ENCODE measurements around the gene CKM.

CKM gene

DNA sequence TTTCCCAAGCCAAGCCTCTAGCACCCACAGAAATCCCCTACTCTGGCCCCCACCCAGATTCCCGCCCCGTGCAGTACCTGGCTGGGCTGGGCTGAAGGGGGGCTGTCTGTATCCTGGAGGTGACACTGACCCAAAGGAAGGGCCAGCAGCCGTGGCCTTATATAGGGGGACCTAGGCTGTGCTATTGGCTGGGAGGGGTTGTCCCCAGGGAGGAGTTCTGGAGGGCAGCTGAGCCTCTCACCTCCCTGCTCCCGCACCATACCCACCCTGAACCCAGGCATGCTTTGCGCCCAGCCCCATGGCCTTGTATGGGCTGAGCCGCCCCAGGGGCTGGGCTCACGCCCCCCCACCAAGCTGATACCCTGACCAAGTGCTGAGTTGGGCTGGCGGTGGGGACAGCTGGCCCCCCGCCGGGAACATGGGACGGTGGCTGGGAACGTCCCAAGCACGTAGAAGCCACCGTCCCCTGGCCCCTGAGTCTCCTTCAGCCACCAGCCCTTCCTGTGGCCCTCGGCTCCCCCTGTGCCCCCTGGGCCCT lies at the start of gene CKM:
Gene CKM, minus strand, starts transcription at position 132 of the 538 bp plus-strand sequence. CDS start 3,162 bp downstream, outside the sequence.
- no peak for DNase-seq

DNA sequence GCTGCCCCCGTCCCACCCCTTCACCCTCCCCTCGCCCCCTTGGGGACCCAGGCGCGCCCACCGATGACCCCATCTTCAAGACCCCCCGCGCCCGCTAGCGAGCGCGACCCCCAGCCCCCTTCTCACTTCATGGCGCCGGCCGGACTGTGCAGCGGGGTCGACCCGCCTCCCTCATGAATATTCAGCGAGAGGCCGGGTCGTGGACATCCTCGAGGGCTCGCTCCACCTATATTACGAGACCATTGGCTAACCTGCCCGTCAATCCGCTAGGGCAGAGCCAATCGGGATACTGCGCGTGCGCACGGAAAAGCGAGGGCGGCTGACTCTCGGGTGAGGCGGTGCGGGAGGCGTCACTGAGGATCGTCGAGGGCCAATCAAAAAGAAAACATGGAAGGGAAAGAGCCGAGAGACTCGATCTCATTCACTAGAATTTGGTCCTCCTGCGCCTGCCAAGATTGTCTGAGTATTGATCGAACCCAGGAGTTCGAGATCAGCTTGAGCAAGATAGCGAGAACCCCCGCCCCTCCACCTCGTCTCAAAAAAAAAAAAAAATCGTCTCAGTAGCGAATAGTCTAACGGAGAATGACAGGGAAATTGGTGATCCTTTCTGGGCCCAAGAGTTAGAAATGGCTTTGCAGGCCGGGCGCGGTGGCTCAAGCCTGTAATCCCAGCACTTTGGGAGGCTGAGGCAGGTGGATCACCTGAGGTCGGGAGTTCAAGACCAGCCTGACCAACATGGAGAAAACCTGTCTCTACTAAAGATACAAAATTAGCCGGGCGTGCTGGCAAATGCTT lies 47.9 kb upstream of the CKM start, which contains the start of gene ERCC2:
Gene ERCC2, minus strand, starts transcription at position 164 of the 795 bp plus-strand sequence. Its CDS starts 33 bp downstream, at position 131.
- DNase-seq: peak; percentile 99

DNA sequence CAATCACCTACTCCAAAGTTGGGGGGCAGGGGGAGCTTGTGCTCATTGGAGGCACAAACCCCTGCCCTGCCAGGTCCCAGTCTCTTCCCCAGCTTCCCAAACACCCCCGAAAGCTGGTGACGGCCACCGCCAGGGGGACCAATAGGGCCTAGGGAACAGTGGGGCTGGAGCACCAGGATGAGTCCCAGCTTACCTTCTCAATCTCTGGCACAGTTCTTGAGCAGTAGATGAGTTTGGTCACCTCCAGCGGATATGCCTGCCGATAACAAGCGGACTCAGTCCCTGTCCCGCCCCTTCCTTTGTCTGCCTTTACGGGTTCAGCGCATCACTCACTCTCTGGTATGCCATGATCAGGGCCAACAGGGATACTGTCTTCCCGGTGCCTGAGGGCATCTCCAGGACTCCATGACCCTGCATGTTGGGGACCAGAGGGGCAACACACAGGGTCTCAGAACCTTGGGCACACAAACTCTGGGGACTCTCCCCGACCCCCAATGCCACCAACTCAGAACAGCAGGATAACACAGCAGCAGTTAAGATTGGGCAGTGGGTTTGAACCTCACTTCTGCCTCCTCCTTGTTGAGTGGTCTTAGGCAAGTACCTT lies 46.2 kb upstream of the CKM start:
- DNase-seq: no peak

DNA sequence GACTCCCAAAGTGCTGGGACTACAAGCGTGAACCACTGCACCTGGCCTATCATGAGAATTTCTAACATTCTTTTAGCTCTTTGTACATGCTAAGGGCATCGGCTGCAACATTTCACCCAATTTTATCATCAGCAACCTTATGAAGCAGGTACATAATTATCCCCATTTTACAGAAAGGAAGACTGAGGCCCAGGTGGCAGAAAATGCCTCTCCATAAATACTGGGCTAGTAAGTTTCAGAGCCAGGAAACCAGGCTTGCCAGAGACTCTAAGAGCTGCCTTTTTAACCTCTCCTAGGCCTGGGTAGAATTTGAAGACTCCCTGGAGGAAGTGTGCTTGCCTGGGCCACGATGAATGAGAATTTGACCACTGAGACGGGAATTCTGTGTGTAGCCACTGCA lies 45.5 kb upstream of the CKM start:
- DNase-seq: no peak

DNA sequence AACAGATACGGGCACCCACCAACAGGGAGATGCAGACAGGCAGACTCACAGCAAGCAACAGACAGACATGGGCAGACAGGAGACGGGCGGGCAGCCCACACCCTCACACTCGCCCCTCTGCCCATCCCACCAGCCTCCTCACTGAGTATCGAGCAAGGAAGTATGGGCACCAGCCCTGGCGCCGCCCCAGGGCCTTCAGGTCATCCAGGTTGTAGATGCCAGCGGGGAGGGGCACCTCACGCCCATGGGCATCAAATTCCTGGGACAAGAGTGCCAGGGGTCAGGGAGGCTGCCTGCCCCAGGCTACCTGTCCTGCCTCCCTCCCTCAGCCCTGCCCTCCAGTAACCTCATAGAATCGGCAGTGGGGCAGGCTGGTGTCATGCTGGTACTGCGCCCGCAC lies 42.0 kb upstream of the CKM start:
- no peak for DNase-seq

DNA sequence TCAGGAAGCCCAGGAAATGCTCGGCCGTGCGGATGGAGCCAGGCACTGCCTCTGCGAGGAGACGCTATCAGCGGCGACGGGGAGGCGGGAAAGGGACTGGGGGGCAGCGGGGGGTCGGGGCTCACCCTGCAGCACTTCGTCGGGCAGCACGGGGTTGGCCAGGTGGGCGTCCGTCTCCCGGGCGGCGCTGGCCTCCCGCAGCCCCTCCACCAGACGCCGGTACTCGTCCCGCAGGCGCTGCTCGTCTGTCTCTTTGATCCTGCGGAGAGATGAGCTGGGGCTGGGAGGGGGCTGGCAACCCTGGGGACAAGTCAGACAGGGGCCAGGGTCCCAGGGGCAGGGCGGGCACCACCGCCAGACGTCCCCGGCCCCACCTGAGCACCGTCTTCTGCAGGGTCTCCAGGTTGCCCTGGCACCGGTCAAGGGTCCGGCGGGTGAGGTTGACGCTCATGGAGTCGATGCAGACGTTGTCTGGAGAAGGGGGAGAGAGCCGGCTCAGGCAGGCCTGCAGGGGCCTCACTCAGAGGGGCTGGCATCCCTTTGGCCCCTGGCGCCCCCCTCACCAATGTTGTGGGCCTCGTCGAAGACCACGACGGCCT lies 41.3 kb upstream of the CKM start:
- no peak for DNase-seq

DNA sequence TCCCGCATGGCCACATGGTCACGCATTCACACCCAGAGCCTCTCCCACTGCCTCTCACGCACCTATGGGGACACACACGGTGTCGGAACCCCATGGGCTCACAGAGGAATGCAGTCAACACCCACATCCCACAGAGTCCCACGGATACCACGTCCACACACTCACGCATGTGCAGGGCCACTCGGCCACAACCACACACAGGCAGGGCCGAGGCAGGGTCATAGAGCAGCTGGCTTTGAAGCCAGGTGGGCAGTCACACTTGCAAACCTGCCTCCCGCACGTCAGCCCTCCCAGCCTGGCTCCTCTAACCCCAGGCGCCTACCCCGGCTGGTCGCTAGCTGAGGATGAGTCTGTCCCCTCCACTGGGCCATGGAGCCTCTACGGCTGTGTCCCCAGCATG lies 39.6 kb upstream of the CKM start:
- DNase-seq: no peak

DNA sequence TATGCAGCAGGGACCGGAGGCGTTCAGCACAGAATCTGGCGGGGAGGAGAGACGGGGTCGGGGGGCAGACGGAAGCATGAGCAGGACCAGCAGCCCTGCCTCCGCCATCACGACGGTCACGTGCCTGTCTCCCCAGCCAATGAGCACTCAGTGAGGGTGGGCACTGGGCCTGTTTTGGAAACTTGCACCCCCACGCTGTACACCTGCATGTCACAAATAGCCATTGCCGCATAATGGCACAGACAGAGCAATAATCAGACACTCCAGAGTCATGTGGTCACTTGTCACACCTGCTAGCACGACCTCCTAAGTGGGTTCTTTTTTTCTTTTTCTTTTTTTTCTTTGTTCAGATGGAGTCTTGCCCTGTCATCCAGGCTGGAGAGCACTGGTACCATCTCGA lies 38.9 kb upstream of the CKM start:
- no peak for DNase-seq

DNA sequence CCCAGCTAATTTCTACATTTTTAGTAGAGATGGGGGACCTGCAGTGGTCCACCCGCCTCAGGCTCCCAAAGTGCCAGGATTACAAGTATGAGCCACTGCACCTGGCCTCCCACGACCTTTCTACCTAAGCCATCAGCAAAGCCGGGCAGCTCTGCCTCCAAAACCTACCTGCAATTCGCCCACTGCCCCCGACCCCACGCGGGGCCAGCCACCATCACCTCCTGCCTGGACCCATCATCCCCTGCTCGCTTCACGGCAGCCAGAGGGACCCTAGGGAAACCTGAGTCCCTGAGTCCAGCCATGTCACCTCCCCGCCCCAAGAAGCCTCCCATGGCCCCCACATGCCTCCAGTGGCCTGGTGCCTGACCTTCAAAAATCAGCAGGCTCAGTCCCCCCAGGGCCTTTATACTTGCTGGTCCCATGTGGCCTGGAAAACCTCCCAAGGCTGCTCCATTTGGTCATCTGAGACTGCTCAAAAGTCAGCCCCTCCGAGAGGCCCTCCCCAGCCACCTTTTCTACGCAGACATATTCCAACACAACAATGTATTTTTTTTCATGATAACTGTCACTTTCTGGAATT lies 35.6 kb upstream of the CKM start:
- DNase-seq: no peak

DNA sequence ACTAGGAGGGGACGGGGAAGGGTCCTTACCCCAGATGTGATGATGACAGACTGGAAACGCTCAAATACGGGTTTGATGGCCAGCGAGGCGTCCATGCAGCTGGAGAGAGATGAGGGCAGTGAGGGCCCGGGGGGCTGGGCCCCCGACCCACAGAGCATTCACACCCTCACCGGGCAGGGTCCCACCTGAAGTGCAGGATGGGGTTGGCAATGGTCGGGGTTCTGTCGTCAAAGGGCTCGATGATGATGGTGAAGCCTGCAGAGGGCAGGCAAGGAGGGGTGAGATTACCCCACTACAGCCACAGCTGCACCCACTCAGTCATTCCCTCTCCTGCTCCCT lies 34.7 kb upstream of the CKM start:
- no peak for DNase-seq

DNA sequence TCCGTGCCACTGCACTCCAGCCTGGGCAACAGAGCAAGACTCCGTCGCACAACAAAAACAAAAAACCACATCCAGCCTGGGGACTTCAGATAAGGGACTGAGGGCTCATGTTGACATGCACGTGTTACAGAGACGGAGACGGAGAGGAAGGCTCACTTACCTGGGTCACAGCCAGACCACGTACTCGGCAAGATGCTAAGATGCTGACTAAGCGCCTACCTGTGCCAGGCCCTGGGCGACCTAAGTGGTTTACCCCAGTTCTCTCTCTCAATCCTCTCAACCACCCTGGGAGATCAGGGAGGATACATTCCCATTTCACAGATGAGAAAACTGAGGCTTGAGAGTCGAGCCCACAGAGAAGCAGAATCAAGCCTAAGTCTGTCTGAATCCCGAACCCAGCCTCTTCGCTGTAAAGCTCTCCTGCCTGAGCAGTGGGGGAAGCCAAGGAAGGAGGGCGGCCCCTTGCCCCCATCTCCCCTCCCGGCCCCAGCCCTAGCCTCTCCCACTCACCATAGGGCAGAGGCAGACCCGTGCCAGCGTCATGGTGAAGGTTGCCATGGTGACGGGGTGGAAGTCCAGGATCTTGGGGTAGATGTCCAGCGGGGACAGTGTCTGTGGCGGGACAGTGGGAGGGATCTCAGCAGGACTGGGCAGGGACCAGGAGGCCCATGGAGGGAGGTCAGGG lies 34.2 kb upstream of the CKM start:
- no peak for DNase-seq

DNA sequence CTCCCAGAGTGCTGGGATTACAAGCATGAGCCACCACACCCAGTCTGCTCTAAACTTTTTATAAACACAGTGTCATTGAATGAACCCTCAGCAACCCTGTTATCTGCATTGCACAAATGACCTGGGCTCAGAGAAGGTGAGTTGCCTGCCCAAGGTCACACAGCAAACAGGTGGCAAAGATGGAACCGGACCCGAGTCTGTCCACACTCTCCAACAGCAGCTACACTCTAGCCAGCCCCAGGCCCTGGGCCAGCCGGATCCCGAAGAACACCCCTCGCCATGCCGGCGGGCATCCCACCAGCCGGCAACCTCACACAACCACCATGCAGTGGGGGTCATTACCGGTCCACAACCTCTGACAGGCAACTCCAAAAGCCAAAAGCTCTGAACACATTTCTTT lies 33.2 kb upstream of the CKM start:
- no peak for DNase-seq

DNA sequence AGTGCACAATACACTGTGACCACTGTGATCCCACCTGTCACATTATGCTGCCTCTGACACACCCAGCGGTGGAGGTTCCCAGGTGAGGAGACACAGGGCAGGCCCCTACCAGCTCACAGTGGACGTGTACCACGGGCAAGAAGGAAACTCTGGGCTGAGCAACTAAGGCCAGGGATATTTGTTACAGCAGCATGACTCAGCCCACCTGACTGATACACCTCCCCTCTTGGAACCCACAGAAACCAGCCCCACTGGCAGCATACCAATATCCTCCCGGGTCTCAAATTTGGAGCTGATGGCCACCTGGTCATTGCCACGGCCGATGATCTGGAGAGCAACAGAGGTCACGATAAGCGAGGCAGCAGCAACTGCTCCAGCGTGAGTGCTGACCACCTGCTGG lies 32.7 kb upstream of the CKM start:
- DNase-seq: no peak

DNA sequence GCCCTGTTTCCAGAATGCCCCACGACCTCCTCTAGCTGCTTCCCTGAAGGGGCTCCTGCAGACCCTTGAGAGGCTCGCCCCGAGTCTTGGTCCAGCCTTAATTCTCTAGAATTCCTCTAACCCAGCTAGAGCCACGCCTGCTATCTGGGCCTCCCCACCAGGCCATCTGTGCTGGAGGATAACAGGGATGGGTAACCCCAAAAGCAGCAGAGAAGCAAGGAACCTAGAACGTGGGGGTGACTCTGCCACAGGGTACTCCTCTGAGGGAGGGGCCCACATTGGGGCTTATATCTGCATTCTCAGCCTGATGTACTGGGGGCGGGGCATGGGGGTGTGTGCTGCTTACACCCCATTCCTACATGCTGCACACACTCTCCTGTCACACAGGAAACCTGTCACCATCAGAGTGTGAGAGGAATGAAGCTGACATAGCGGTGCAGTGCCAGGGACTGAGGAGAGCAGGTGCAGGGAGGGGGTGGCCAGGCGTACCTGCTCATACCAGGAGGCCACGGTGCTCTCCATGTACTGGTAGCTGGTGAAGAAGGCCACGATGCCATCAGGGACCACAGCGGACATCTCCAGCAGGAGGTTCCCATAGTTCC lies 31.7 kb upstream of the CKM start:
- no peak for DNase-seq

DNA sequence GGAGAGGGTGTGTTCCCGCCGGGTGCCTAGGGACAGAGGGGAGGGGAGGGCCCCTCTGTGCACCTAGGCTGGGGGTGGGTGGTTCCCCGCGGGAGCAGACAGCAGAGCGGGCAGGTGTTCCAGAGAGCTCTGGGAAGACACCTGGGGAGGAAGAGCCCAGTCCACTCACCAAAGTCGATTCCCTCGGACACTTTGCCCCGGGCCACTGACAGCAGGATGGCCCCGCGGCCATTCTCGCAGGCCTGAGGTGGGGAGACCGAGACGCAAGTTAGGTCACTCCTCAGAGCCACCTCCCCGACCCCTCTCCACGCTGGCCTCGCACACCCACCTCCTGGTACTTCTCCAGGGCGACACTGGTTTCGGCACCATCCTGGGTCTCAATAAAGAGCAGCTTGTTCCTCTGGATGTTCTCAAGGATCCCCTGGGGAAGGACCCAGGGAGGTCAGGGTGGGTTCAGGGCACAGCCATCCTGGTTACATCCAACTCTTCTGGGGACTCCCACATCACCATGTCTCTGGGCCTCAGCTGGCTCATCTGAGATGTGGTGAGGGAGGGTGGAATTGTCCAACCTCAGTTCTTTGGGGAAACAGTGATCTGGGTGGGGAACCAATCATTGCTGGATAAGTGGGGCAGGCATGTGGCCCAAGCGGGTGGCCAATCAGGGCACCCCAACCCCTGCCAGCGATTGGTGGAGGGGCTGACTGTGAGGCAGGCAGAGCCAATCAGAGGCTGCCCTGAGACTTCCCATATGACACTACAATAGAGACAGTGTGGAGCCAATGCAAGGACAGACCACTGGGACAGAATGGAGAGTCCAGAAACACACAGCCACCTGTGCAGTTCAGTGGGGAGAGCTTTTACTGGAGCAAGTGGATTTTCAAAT lies 30.5 kb upstream of the CKM start:
- no peak for DNase-seq

DNA sequence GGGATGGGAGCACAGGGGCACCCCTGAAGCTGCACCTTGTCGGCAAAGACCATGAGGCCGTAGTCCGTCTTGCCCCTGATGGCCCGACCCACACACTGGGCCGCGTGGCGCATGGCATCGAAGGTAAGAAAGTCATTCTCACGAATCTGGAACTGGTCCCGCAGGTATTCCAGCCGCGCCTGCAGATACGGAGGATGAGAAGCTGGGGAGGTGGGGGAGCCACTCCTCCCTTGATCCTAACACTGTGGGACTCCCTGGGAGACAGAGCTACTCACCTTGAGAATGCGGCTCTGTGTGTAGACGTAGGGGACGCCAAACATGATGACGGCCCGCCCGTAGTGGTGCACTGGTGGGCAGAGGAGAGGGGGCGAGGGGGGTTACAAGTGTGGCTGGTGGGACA lies 29.8 kb upstream of the CKM start:
- no peak for DNase-seq

DNA sequence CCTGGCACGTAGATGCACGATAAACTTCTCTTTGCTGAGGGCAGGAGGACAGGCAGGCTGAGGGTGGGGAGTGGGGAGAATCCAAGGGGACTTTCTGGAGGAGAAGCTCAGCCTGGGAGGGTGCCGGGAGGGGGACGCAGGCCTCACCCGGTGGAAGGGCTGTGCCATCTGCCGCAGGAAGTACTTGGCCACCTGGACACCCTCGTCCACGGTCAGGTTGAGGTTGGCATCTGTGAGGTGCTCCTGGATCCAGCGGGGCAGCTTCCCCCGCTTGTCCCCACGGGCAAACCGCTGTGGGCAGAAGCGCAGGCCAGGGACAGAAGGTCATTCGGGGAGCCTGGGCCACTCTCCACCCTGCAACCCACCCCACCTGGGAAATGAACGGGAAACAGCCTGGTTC lies 29.4 kb upstream of the CKM start:
- no peak for DNase-seq

DNA sequence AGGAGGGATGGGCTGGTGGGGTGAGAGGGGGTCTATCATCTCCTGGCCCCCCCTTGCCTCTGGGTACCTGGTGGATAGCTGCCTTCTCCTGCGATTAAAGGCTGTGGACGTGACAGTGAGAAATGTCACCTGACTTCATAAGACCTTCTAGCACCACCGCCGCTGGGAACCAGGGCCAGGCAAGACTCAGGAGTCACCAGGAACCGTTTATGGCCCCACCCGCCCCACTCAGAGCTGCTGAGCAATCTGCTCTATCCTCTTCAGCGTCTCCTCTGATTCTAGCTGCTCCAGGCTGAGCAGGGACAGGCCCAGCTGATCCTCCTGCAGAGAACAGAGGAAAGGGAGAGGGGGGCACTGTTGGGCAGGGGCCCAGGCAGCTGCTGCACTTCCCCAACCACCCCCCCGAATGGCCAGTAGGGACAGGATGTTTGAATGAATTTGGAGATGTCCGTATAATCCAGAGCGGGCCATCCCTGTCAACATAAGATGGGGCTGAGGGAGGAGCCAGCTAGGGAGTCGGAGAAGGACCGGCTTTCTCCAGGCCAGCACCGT lies 28.8 kb upstream of the CKM start:
- no peak for DNase-seq

DNA sequence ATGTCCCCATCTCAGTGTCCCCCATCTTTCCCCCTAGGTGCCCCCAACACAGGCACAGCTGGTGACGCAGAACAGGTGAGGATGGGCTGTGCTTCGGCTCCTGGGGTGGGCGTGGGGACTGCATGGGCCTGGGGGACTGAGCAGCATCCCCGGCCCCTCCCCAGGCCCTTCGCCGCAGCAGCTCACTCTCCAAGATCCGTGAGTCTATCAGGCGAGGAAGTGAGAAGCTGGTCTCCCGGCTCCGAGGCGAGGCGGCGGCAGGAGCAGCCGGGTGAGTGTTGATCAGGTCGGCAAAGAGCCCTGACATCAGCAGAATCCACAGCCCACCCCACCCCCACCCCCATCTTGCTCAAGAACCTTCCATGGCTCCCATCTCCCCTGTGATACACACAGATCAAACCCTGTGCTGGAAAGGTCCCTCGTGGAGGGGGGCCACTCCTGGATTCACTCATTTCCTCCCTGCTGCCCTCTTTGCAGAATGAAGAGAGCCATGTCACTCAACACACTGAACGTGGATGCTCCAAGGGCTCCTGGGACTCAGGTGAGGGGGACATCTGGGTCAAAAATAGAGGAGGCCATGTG lies 27.9 kb upstream of the CKM start:
- DNase-seq: no peak

DNA sequence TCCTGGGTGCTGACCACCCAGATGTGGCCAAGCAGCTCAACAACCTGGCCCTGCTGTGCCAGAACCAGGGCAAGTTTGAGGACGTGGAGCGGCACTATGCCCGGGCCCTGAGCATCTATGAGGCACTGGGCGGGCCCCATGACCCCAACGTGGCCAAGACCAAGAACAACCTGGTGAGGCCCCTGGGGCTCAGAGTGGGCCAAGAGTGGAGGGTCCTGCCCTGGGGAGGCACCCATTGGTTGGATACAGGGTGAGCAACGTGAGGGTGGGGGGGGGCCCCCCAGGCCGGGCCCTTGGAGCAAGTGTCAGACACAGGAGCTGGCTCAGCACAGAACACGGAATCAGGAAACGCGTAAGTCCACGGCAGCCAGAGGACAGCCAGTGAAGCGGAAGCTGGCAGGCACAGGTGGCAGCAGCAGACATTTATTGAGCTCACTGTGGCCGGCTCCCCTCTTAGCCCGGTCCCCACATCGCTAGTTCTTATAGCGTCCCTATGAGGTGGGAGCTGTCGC lies 26.8 kb upstream of the CKM start:
- DNase-seq: no peak

DNA sequence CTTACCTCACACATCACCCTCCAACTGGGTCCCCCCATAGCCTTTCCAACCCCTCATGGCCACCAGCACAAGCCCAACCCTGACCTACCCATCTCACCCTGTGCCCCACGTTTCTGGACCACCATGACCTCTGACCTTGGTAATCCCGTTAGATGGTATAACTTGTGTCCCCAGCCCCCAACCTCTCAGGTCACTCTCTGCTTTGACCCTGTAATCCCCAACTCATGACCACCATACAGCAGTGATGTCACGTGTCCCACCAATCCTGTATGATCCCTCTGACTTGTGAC lies 26.4 kb upstream of the CKM start:
- DNase-seq: no peak

Measured in CD4-positive, alpha-beta T cell treated with Interleukin-17A for 4 hours (primary cell).